Hepatocyte (in vitro differentiated cells): Measurements from ENCODE around the gene CEACAM19. TPM values are rescaled to one million over a fixed set of nuclear protein-coding genes. Genes with fewer than 3 reads are reported as not detected.

Experiments
- DNase-seq: peaks from one replicate; pipeline ENCODE4 v3.0.0-alpha.2; 2016; ENCODE audit warnings: low spot score
- H2AFZ ChIP-seq: fragments of 200-600 bp; sonication (generic); 2 replicates; pipeline ENCODE4 v1.6.0; 2016; ENCODE audit warnings: antibody characterized with exemption, mild to moderate bottlenecking
- H3K27ac ChIP-seq: fragments of 200-600 bp; sonication (generic); 2 replicates; pipeline ENCODE4 v1.5.1; 2016; ENCODE audit warnings: mild to moderate bottlenecking
- H3K27me3 ChIP-seq: fragments of 200-600 bp; sonication (generic); 2 replicates; pipeline ENCODE4 v1.6.1; 2016
- H3K36me3 ChIP-seq: fragments of 200-600 bp; sonication (generic); replicated peaks from 2 replicates; pipeline ENCODE4 v1.5.1; 2016; ENCODE audit warnings: low read depth; ENCODE audit not compliant: insufficient read depth
- H3K4me1 ChIP-seq: fragments of 200-600 bp; sonication (generic); 2 replicates; pipeline ENCODE4 v1.5.1; 2016; ENCODE audit warnings: mild to moderate bottlenecking, moderate library complexity; ENCODE audit not compliant: insufficient read depth
- H3K4me2 ChIP-seq: fragments of 200-600 bp; sonication (generic); 2 replicates; pipeline ENCODE4 v1.6.0; 2016
- H3K4me3 ChIP-seq: fragments of 200-600 bp; sonication (generic); 2 replicates; pipeline ENCODE4 v1.5.1; 2016; ENCODE audit warnings: mild to moderate bottlenecking
- H3K79me2 ChIP-seq: fragments of 200-600 bp; sonication (generic); 2 replicates; pipeline ENCODE4 v1.6.0; 2017; ENCODE audit warnings: mild to moderate bottlenecking
- H3K9me2 ChIP-seq: fragments of 200-600 bp; sonication (generic); replicated peaks from 2 replicates; pipeline ENCODE4 v1.6.0; 2017; ENCODE audit warnings: mild to moderate bottlenecking; ENCODE audit not compliant: insufficient read depth
- H3K9me3 ChIP-seq: fragments of 200-600 bp; sonication (generic); 2 replicates; pipeline ENCODE4 v1.5.1; 2016; ENCODE audit warnings: low read depth, mild to moderate bottlenecking
- H4K20me1 ChIP-seq: fragments of 200-600 bp; sonication (generic); 2 replicates; pipeline ENCODE4 v1.6.0; 2016; ENCODE audit warnings: mild to moderate bottlenecking; ENCODE audit not compliant: insufficient read depth, poor library complexity, severe bottlenecking
- CTCF ChIP-seq: fragments of 200-600 bp; sonication (generic); IDR thresholded peaks from 2 replicates; pipeline ENCODE4 v1.5.1; 2016; ENCODE audit warnings: antibody characterized with exemption, mild to moderate bottlenecking; ENCODE audit not compliant: poor library complexity
- EZH2 ChIP-seq: fragments of 200-600 bp; sonication (generic); IDR thresholded peaks from 2 replicates; pipeline ENCODE4 v1.6.1; 2016; ENCODE audit warnings: antibody characterized with exemption, mild to moderate bottlenecking, borderline replicate concordance
- EZH2phosphoT487 ChIP-seq: fragments of 200-600 bp; sonication (generic); IDR thresholded peaks from one replicate; pipeline ENCODE4 v1.6.1; 2018; ENCODE audit warnings: antibody characterized with exemption, mild to moderate bottlenecking, low read depth, moderate library complexity; ENCODE audit not compliant: unreplicated experiment, severe bottlenecking
- WGBS: methylation state at CpG from one replicate; pipeline ENCODE4 v1.1.6; 2016; ENCODE audit warnings: low lambda C conversion rate; ENCODE audit errors: missing lambda C conversion rate; 5-methylcytosine and 5-hydroxymethylcytosine counted together
- polyA plus RNA-seq: library from polyadenylated mRNA; unstranded; fragments of >200 nt; fragmentation: Nextera tagmentation; extraction: Ambion mirVana; gene quantifications from 2 replicates; pipeline ENCODE4 v1.2.1, GENCODE V29; 2016
- total RNA-seq: library from RNA; depleted of rRNA; stranded (reverse); fragments of >200 nt; gene quantifications from 2 replicates; pipeline ENCODE4 v1.2.3, GENCODE V29; 2014

The CEACAM19 gene
- total and polyA plus RNA-seq, 2 experiments from 2014 or later = 2.8 to 5.6 TPM

DNA sequence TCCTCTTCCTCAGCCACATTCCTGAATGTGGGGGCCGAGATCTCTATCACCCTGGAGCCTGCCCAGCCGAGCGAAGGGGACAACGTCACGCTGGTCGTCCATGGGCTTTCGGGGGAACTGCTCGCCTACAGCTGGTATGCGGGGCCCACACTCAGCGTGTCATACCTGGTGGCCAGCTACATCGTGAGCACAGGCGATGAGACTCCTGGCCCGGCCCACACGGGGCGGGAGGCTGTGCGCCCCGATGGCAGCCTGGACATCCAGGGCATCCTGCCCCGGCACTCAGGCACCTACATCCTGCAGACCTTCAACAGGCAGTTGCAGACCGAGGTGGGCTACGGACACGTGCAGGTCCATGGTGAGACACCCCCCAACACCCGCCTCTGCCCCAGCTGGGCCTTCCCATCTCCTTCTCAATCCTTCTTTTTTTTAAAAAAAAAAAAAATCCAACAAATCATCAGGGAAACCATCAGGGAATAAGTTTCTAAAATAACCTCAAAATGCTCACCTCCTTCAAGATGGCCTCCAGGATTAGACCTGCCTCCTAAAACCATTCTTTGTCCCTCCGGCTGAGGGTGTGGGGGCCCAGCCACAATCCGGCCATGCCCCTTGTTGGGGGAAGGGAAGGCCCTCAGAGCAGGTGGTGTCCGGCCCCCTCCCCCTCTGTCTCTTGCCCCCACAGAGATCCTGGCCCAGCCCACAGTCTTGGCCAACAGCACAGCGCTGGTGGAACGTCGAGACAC is 32.2 kb downstream of the CEACAM19 start:
- no peak overlapping the region for H2AFZ ChIP-seq
- WGBS = 94% methylated on average over 28 of the region's 28 CpGs

GRCh38 chr19:44704982-44705381 is 33.7 kb downstream of the CEACAM19 start:
- TF ChIP-seq EZH2phosphoT487 (no peak), CTCF (no peak), EZH2 (no peak)
- no peak for DNase-seq
- no peak overlapping the region for H3K4me3 ChIP-seq
- H3K79me2 ChIP-seq = no peaks in the 10 kb centered on the region
- H3K9me2 ChIP-seq = no peaks in the 10 kb centered on the region
- no peaks in the 10 kb centered on the region for H4K20me1 ChIP-seq
- no peak overlapping the region for H3K27ac ChIP-seq
- H3K27me3 ChIP-seq = no peaks in the 10 kb centered on the region
- H3K4me1 ChIP-seq = no peaks in the 10 kb centered on the region
- no peak overlapping the region for H3K4me2 ChIP-seq
- no peaks in the 10 kb centered on the region for H3K9me3 ChIP-seq
- no peak overlapping the region for H2AFZ ChIP-seq
- no peaks in the 10 kb centered on the region for H3K36me3 ChIP-seq
- WGBS = 91% methylated on average over 1 of the region's 1 CpG

More for the DNA sequence above, 32.2 kb downstream of the CEACAM19 start:
- DNase-seq = no peak
- Histone ChIP-seq H3K9me3 (no peaks in the 10 kb centered on the region), H4K20me1 (no peaks in the 10 kb centered on the region), H3K4me1 (no peaks in the 10 kb centered on the region), H3K79me2 (no peaks in the 10 kb centered on the region), H3K36me3 (no peaks in the 10 kb centered on the region), H3K4me2 (no peak overlapping the region), H3K9me2 (no peaks in the 10 kb centered on the region), H3K4me3 (no peak overlapping the region), H3K27me3 (no peaks in the 10 kb centered on the region), H3K27ac (no peak overlapping the region)
- TF ChIP-seq EZH2 = no peak
- no peak for TF ChIP-seq EZH2phosphoT487
- no peak for TF ChIP-seq CTCF

- H3K4me3 ChIP-seq = no peak overlapping the region
These were observed 34.3 kb downstream of the CEACAM19 start for GRCh38 chr19:44705502-44706010.

More at GRCh38 chr19:44705502-44706010, 34.3 kb downstream of the CEACAM19 start:
- Histone ChIP-seq H3K4me1 (no peaks in the 10 kb centered on the region), H3K27ac (no peak overlapping the region), H2AFZ (no peak overlapping the region), H3K9me3 (no peaks in the 10 kb centered on the region), H3K79me2 (no peaks in the 10 kb centered on the region), H3K4me2 (no peak overlapping the region), H3K27me3 (no peaks in the 10 kb centered on the region), H3K9me2 (no peaks in the 10 kb centered on the region), H4K20me1 (no peaks in the 10 kb centered on the region), H3K36me3 (no peaks in the 10 kb centered on the region)
- TF ChIP-seq CTCF (no peak), EZH2 (no peak), EZH2phosphoT487 (no peak)
- WGBS = 92% methylated on average over 12 of the region's 12 CpGs
- no peak for DNase-seq
